HG03442 (cell line): ENCODE data around the gene SPCS3.
A peak's percentile ranks its signal among the peaks of the same experiment; 100 is the strongest.
"Not testable (repeated sequence)": the region's sequence is repeated elsewhere in the genome, so short reads cannot be mapped to it uniquely, and the experiment has no call there.

Experiments used
- ATAC-seq: cut with Tn5 transposase; IDR thresholded peaks from one replicate; pipeline ENCODE4 v1.9.1; 2021; ENCODE audit warnings: mild to moderate bottlenecking, moderate library complexity; ENCODE audit not compliant: unreplicated experiment

Gene SPCS3

DNA sequence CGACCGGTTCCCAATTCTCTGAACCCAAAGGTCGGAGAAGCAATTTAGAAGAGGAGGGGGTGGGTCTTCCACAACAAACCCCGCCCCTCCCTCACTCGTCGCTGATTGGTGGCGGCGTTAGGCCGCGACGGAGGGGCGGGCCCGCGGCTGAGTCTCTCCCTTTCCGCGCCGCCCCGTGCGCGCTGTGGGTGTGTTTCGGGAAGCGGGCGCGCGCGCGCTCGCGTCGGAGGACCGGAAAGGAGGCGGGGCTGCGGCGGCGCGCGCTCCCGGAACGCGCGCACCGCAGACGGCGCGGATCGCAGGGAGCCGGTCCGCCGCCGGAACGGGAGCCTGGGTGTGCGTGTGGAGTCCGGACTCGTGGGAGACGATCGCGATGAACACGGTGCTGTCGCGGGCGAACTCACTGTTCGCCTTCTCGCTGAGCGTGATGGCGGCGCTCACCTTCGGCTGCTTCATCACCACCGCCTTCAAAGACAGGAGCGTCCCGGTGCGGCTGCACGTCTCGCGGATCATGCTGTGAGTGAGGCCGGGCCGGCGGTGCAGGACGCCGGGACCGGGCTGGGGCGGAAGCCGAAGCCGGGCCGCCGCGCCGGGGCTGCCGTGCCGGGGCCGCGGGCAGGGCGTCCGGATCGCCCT is at the start of gene SPCS3:
TSS of gene SPCS3 (plus strand) at position 263 of the 636 bp plus-strand sequence. CDS start at position 374, 111 bp downstream.
- peak; percentile 88 for ATAC-seq

DNA sequence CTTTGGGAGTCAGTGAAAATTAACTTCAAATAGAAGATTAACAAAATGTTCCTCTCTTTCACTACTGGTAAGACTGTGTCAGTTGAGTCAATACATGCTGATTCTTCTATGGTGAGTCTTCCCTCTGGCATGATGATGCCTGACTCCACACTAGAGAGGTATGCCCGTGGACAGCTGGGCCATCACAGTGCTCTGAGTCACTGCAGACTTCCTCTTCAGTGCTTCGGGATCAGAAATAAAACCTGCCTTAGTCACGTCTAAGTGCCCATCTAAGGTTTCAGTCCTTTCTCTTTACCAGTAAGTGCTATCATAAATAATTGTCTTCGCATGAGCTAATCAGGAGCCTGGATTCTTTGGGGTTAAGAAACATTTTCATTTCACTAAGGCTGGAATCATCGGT is 49.1 kb upstream of the SPCS3 start:
- no peak for ATAC-seq

GRCh38 chr4:176271749-176272148 is 48.0 kb upstream of the SPCS3 start:
- ATAC-seq = no peak

- no peak for ATAC-seq
Observed at GRCh38 chr4:176272799-176273198, 47.0 kb upstream of the SPCS3 start.

- no peak for ATAC-seq
Observed at GRCh38 chr4:176273736-176274135, 46.0 kb upstream of the SPCS3 start.

DNA sequence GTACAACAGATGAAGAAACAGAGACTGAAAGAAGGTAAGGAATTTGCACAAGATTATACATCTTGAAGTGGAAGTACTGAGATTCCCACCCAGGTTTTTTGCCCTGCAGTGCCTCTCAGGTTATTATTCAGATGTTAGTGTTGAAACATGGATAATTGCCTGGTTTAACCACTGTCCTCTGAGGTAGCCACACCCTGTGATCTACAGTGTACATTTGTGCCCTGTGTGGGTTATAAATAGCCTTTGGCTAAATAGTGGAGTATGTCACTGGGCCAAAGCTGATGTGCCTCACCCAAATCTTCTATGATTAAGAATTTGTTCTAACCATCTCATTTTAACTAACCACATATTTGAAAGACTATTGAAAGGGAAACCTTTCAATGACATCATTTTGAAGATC is 45.3 kb upstream of the SPCS3 start:
- ATAC-seq = no peak

- ATAC-seq = no peak
Observed at GRCh38 chr4:176276710-176277109, 43.1 kb upstream of the SPCS3 start.

- ATAC-seq = peak; percentile 95
Observed at GRCh38 chr4:176277162-176277904, 42.4 kb upstream of the SPCS3 start.

GRCh38 chr4:176279560-176279959 is 40.2 kb upstream of the SPCS3 start:
- not testable (repeated sequence) for ATAC-seq

DNA sequence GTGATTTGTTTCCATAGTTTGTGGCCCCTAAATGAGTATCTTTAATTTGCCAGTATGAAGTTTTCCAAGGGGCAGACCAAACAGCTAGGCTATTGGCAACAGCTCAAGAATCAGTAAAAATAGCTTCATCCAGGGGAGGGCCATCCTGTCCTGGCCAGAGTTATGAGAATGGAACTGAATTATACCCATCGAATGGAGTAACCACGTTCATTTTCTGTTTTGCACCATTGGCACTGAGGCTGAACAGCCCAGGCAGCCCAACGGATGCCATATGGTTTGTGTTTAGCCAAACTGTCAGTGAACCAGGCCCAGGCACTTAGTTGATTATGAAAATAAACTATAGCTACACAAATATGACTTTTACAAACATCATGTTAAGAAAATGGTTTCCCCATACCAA is 33.0 kb upstream of the SPCS3 start:
- no peak for ATAC-seq

- no peak for ATAC-seq
Observed at GRCh38 chr4:176287546-176287945, 32.2 kb upstream of the SPCS3 start.

DNA sequence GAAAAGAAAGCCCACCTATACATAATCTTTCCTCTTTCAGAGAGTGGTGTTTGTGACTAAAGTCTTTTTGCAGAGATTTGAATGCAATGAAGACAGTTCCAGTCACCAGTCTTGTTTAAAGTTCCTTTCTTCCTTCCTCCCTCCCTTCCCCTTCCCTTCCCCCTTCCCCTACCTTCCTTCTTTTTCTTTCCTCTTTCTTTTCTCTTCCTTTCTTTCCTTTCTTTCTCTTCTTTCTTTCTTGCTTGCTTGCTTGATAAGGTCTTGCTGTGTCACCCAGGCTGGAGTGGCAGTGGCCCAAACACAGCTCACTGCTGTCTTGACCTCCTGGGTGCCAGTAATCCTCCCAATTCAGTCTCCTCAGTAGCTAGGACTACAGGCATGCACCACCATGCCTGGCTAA is 31.7 kb upstream of the SPCS3 start:
- no peak for ATAC-seq

DNA sequence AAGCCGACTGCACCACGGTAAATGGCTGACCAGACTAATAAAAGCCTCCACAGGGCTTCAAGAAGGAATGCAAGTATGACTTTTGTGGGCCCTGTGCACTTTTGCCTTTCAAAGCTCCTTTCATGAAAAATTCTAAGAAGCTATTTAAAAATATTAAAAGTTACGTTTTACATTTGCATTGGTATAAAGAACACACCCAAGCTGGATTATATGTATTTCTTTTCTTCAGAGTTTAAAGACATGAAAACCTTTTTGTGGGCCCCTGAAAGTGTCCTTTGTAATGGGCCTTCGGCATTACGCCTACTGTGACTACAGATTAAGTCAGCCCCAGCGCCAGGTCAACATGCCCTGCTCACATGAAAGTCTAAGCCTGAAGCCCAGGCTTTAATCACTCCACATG is 30.2 kb upstream of the SPCS3 start:
- ATAC-seq = no peak

DNA sequence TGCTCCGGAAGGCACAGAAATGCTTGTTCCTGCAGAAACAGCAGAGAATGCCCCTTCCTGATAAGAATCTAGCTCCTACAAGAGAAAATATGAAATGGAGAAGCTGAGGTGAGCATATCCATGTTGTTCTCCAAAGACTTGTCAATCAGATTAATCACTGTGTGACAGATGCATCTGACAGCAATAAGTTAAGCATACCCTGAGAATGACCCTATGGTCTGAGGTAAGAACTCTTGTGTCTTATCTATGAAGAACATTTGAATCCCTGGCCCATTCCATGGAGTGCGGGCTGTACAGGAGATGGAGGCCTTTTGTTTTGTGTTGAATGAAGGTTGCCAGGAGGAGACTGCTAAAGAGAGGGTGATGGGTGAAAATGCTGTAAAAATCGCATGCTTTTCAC is 29.2 kb upstream of the SPCS3 start:
- no peak for ATAC-seq

DNA sequence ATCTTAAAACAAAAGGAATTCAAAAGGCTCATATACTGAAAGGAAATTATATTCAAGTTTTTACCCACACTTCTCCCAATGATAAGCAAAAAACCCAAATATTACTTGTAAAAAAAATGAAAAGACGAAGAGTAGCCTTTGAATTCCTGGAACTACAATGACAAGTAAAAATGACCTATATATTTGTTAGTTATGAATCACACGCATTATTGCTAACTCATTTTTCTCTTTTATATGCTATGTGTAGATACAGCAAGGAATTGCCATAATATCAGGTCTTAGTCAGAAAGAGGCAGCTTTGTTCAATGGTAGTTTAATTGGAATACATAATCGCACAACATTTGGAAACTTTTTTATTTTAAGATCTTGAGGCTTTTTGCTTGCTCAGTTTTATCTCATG is 28.0 kb upstream of the SPCS3 start:
- no peak for ATAC-seq

DNA sequence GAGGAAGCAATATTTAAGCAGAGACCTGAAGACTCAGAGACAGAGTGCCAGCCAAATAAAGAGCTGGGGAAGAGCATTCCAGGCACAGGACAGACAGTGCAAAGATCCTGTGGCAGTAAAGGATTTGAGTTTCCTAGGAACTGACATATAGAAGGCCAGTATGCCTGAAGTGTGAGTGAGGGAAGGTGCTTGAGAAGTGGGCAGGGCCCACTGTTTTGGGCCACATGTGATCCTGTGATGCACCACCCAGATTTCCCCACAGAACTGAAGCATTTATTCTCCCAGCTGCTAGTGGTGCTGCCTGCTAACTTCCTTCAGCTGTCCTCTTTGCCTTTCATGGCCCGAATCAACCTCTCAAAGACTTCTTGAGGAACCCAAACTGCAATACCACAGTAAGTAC is 26.8 kb upstream of the SPCS3 start:
- no peak for ATAC-seq

- ATAC-seq = no peak
Observed at GRCh38 chr4:176293660-176294059, 26.1 kb upstream of the SPCS3 start.

DNA sequence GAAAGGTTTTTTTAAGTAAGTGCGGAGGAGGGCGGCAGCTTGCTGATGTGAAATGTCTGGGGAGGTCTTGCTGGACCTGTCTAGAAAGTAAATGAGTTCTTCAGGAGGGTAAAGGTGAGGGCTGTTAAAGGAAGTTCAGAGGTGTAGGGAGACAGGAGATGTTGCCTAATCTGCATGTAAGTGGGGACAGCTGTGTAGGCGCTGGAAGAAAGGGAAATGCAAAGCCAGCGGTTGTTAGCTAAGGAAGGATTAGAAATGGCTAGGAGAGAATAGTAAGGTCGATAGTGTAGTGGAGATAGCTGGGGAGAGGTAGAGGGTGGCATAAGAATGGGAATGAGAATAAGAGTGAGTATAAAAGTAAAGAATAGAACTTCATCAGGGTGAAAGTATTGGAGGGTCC is 23.9 kb upstream of the SPCS3 start:
- not testable (repeated sequence) for ATAC-seq

DNA sequence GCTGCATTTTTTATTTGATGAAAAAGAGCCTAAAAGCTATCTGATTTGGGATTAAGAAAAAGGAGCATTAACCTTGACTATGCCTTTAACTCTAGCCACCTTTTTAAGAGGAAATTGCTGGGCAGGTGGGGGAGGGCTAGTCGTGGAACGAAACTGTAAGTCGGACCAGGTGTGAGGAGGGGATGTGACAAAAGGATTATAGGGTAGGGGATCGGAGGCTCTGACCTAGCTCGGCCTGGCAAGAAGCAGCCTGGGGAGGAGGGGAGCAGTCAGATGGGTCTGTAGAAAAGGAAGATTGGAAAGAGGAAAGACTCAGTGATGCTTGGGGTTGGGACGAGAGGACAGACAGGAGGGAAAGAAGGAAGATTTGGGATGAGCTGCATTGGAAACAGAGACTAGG is 21.1 kb upstream of the SPCS3 start:
- no peak for ATAC-seq

DNA sequence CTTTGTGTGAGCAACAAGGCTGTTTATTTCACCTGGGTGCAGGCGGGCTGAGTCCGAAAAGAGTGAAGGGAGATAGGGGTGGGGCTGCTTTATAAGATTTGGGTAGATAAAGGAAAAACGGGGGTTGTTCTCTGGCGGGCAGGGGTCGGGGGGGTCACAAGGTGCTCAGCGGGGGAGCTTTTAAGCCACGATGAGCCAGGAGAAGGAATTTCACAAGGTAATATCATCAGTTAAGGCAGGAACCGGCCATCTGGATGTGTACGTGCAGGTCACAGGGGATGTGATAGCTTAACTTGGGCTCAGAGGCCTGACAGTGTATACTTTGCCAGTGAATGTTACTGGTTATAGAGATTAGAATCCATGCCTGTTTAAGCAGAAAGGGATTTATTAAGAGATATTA is 19.7 kb upstream of the SPCS3 start:
- ATAC-seq = no peak

DNA sequence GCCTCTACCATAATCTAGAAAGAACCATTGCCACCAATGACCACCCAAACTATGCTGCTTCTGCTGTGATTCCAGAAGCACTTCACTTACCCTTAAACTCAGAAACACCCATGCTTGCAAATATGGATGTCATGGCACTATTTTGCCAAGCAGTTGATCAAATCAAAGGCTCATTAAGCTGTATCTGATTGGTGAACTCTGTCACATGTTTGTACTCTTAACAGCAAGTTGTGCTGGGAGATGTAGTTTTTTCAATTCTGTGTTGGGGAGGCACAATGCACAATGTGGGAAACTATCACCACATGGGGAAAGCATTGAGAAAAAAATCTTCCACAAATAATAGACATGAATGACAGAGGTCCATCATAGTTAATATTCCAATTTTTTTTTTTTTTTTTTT is 19.2 kb upstream of the SPCS3 start:
- ATAC-seq = no peak
